HG03196 (cell line): ENCODE measurements around the gene MEF2B.

Experiments
- ATAC-seq: cut with Tn5 transposase; IDR thresholded peaks from one replicate; pipeline ENCODE4 v1.9.1; 2021; ENCODE audit not compliant: unreplicated experiment

The MEF2B gene

DNA sequence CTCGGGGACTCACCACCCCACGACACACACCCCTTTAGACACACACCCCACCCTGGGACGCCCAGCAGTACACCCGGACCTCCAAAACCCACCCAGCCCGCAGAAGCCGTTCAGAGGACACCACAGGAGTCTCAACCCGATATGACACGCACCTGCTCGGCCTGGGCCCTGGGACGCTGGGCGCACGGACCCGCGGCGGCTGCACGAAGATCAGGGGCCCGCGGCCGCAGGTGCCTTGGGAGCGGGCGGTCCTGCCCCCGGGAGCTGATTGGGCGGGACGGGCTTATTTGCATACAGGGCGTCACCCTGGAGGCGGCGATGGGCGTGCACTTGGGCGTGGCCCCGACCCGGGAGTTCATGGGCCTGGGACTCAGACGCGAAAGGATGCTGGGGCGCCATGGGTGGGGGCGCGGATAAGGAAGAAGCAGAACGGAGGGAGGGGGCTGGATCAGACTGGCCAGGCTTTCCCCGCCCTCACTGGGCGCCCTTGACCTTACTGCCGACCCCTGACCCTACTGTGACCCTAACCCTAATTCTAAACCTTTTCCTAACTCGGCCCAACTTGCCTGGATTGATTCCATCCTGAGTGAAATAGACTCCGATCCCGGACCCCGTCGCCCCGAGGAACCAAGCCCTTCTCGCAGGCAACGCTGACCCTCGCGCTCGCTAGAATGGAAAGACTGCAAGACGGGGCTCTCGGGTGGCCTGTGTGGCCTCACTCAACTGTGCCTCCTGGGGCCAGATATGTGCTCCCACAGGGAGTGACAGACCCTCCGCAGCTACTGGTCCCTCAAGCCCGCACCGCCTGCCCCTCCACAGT lies at the start of gene MEF2B:
TSS of gene MEF2B (minus strand) at position 211 of the 820 bp plus-strand sequence. CDS start 19,528 bp downstream, outside the sequence.
- ATAC-seq, result peak; percentile 72

DNA sequence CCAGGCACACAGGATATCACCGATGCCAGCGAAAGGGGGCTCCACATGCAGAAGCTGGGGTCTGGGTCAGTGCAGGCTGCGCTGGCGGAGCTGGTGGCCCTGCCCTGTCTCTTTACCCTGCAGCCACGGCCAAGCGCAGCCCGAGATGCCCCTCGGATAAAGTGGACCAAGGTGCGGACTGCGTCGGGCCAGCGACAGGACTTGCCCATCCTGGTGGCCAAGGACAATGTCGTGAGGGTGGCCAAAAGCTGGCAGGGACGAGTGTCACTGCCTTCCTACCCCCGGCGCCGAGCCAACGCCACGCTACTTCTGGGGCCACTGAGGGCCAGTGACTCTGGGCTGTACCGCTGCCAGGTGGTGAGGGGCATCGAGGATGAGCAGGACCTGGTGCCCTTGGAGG lies 48.8 kb upstream of the MEF2B start:
- ATAC-seq, result no peak

DNA sequence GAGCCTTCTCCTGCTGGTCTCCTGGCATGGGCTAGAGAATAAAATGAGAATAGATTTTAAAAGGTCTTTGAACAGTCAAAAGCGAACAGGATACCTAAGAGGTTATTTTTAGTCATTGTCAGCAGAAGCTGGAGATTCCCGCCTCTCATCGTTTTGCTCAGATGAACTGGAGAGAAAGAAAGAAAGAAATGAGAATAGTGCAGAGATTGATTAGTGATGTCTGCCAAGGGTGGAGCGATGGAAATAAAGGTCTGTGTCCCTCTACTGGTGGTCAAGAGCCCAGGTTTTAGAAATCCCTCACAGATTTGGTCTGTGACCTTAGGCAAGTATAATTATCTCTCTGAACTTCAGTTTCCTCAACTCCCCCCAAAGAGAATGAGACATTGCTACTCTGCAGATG lies 47.0 kb upstream of the MEF2B start:
- ATAC-seq, result no peak

DNA sequence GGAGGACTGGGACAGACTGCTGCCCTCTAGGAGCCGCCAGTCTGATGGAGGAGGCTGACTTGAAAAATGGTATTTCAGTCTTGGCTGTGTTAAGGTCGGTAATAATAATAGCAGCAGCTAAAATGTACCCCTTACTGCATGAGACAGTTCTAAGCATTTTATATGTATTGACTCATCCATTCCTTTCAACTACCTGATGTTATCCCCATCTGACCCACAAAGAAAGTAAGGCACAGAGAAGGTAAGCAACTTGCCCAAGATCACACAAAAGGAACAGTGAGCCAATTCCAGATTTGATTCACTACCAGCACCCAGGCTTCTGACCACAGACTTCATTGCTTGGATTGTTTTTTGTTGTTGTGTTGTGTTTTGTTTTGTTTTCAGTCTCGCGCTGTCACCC lies 45.7 kb upstream of the MEF2B start:
- ATAC-seq, result no peak

DNA sequence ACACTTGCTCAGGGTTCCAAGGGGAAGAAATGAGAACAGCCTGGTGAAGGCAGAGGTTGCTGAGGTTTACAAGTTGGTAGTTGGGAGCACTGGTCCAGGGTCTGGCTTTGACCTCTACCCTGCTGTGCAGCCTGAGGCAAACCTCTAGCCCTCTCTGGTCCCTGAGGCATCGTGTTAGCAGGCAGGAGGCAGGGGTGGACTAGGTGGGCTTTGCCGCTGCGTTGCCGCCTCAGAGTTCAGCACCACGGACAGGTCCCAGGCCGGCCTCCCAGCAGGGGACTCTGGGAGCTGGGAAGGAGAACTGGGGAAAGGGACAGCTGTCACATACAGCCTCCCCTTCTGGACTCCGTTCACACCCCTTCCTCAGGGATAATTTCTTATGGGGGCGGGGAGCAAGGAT lies 44.8 kb upstream of the MEF2B start:
- no peak for ATAC-seq

DNA sequence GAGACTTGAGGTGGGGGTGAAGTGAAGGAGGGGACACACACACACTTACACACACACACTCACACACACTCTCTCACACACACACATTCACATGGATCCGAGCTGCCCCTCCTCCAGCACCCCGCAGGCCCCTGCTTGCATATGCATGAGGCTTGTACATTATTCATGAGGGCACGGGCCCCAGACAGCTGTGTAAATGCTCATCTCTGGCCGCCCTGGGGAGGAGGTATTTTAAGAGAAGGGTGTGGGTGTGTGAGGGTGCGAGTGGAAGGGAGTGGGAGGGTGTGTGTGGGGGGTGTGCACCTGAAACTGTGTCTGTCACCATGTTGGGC lies 44.1 kb upstream of the MEF2B start:
- ATAC-seq, result no peak

DNA sequence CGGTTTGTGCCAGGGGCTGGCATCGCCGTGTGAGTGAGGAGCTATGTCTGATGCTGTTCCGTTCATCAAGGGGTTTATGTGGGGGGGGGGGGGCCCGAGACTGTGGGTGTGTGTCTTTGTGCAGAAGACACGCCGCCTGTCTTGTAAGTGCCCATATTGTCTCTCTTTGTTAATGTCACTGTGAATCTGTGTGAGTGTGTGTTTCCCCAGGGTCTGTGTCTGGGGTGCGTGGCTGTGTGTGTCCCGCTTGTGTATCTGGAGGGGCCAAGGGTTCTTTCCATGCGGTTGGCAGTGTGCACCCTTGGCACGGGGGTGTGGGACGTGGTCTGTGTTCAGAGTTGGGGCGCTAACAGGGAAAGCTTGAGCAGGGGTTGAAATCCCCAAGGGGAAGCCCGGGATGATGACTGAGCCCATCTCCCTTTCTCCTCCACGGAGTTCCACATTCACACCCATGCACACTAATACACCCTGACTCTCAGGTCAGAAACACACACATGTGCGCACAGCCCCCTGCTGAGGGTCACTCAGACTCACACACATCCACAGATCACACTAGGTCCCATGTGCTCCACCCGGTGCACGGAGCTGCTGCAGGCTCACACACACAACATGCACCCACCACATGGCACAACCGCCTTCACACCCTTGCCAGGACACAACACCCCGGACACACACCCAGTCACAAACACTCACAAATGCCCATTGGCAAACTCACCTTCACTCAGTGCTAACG lies 43.5 kb upstream of the MEF2B start:
- no peak for ATAC-seq

DNA sequence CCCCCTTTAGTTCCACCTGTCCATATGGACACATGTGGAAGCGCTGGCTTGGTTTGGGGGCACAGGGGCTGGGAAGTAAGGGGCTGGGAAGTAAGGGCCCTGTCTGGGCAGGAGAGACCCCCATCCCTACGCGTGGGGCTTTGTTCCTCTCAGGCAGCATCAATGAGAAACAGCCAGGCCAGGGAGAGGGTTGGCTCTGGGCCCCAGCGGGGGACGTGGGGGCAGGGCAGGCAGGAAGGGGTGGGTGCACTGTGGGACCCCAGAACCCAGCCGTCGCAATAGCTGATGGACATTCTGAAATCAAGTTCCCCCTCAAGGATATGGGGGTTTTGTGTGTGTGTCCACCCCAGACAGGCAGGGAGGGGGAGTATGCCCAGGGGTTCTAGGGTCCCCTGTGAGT lies 42.9 kb upstream of the MEF2B start:
- no peak for ATAC-seq

DNA sequence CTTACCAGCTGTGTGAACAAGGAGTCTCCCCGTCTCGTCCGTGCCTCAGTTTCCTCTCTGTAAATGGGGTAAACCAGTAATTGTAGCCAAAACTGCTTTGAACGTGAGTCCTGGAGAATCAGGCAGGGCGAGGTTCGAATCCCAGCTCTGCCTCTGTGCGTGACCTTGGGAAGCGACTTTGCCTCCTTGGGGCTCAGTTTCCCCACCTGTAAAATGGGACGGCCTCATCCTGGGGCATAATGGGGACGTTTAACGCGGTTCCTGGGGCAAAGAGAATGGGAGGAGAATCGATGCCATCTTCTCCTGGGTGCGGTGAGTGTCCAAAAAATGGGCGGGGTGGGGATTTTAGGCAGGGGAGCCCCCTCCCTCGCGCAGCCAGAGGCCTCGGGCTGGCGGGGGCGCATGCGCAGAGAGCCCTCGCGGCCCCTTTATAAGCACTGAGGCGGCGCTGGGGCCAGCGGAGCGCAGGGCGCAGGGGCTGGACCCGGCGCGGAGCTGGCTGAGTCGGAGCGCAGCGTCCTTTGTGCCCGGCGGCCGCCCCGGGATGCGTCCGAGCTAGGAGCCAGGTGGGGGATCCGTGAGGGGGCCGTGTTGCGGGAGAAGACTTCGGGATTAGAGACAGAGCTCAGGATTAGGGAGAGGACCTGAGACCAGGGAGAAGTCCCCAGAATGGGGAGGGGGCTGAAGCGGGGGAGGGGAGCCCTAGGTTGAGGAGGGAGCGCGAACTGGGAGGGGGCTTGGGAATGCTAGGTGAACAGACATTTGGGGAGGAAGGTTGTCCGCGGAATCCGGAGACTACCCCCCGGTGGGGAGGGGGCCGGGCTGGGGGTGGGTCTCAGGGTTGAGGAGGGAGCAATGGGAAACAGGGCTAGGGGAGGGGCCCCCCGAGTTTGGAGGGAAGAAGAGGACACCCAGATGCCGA lies 41.7 kb upstream of the MEF2B start, which contains the start of gene NCAN:
TSS of gene NCAN (plus strand) at position 460 of the 922 bp plus-strand sequence. CDS start 4,996 bp downstream, outside the sequence.
- ATAC-seq, result no peak

DNA sequence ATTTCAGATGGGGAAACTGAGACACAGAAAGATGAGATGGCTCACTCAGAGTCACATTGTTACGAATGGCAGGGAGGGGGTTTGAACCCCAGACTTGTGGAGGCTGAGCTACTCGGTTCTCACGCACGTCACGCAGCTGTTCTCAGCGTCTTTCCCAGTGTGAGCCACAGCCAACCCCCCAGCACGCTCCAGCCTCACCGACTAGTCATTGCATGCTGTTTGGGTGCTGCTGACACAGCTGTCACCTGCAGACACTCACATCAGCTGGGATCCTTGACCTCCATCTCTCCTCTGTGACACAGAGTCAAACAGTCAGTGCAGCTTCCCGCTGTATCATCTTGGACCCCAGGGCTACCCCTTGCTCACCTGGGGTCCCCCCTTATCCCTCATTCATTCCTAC lies 39.3 kb upstream of the MEF2B start:
- ATAC-seq, result no peak

DNA sequence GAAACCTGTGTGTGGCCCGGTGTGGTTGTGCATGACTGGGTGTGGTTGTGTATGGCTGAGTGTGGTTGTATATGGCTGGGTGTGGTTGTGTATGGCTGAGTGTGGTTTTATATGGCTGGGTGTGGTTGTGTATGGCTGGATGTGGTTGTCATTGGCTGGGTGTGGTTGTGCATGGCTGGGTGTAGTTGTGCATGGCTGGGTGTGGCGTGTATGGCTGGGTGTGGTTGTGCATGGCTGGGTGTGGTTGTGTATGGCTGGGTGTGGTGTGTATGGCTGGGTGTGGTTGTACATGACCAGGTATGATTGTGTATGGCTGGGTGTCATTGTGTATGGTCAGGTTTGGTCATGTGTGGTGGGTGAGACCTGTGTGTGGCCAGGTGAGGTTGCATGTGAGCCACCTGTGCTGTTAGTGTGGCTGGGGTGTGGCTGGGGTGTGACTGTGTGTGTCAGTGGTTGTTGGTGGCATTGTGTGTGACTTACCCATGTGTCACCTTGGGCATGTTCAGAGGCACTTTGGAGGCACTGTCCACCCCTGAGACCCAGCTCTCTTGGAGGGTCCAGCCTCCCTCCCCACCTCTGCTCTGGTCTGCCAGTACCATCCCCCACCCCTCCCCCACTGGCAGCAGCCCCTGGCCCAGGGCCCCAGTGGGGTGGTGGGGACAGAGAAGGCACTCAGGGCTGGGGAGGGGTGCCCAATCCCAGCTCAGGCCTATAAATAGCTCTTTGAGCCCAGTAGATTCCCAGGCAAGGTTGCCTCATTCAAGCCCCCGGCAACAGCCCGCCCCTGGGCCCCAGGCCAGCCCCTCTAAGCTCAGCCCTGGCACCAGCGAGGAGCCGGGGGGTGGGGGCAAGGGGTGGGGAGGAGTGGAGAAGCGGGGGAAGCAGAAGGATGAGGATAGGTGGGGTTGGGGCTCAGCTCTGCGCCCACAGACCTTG lies 37.8 kb upstream of the MEF2B start:
- no peak for ATAC-seq

DNA sequence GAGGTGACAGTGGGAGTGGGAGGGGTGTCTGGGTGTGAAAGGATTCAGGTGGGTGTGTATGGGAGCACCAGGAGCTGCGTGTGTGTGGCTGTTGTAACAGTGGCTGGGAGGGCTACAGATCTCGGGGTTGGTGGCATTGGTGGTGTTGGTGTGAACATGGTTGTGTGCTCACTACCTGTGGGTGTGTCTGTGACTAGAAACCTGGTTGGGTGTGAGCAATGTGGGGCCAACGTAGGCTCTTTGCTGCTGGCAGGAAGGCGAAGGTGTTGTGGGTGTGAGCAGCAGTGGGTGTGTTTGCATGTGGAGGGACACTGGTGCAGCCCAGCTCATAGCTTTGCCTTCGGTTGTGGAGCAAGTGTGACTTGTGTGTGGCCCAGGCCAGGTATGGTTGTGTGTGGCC lies 36.9 kb upstream of the MEF2B start:
- ATAC-seq, result no peak

DNA sequence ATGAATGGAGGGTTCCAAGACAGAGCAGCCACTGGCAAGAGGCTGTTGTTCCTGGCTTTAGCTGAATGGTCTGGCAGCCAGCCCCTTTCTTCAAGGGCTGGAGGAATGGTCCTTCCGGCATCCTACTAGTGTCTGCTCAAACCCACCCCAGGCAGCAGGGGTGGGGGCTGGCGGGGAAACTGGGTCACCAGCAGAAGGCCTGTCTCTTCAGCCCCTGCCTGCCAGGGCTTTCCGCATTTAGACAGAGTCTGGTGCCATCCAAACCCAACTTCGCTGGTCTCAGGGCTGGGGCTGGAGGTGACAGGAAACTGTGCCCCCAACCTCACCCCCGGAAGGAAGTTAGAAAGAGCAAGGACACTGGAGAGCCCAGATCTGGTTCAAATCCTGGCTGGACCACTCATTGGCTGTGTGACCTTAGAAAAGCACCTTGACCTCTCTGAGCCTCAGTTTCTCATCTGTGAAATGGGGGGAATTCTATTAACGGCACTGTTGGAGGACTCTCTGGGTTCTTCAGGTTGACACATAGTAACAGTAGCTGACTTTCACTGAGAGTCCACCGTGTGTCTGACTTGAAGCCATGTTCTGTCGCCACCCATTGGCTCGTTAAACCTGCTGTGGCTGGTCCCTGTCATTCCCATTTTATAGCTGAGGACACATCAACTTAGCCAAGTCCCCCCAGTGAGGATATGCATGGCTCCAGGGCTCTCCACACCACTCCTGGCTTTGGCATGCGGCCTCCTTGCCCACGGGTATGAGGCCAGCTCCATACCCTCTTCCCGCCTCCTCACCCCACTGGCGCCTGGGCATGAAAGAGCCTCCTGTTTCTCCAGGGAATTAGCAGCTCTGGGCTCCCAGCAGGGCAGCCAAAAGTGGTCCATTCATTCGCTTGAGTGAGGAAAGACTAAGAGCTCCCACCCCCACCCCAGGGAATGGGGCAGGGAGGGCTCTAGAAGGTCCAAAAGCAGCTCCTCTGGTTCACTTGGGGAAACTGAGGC lies 35.6 kb upstream of the MEF2B start:
- ATAC-seq, result no peak

DNA sequence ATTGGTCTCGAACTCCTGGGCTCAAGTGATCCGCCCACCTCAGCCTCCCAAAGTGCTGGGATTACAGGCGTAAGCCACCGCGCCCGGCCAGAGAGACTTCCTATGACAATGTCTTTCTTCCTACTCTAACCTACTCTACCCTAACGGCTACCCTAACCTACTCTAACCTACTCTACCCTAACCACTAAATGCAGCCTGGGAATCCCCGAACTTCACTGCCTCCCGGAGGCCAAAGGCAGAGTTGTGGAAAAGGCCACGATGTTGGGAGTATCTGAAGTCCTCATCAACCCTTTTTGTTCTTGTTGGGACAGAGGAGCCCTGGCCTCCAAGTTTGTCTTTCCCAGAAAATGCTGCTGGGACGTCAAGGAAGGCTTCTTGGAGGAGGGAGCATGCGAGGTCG lies 34.1 kb upstream of the MEF2B start:
- no peak for ATAC-seq

DNA sequence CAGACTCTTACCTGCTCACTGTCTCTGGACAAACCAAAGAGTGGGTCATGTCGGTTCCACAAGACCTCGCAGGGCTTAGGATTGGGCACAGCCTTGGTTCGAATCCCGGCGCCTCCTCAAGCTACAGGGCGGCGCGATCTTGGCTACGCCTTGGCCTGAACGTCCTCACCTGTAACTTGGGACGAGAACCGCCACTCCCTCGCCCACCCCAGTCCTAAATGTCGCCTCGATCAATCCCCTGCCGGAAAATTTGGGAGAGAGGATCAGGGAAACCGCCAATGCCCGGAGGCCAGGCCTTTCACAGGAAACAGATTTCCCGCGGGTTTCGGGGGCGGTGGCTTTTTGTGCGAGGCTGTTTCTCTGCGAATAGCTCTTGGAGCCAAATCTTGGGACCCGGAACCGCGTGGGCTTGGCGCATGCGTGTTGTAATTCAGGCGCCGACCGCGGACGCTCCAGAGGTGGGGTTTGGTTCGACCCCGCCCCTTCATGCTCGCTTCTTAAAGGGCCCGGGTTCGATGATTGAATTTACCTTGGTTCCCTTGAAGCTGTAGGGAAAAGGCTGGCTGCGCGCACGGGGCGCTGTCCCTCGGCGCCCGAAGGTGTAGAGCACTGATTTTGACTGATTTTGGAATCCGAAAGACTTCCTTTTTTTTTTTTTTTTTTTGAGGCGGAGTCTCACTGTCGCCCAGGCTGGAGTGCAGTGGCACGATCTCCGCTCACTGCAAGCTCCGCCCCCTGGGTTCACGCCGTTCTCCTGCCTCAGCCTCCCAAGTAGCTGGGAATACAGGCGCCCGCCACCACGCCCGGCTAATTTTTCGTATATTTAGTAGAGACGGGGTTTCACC lies 33.2 kb upstream of the MEF2B start, which contains the start of gene NR2C2AP:
TSS of gene NR2C2AP (minus strand) at position 403 of the 845 bp plus-strand sequence. CDS start at position 49, 354 bp downstream.
- peak; percentile 61 for ATAC-seq

DNA sequence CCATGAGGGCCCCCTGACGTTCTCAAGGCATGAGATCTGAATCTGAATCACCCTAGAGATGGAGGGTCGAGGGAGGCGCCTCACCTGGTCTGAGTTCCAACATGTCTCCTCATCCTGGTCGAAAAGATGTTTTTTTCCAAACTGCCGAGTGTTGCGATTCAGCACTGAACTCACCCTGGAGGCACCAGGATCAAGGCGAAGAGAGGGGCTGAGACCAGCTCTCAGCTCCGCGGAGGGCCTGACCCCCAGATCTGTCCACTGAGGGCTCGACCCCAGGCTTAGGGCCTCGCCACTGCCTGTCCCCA lies 32.6 kb upstream of the MEF2B start:
- peak; percentile 5 for ATAC-seq

DNA sequence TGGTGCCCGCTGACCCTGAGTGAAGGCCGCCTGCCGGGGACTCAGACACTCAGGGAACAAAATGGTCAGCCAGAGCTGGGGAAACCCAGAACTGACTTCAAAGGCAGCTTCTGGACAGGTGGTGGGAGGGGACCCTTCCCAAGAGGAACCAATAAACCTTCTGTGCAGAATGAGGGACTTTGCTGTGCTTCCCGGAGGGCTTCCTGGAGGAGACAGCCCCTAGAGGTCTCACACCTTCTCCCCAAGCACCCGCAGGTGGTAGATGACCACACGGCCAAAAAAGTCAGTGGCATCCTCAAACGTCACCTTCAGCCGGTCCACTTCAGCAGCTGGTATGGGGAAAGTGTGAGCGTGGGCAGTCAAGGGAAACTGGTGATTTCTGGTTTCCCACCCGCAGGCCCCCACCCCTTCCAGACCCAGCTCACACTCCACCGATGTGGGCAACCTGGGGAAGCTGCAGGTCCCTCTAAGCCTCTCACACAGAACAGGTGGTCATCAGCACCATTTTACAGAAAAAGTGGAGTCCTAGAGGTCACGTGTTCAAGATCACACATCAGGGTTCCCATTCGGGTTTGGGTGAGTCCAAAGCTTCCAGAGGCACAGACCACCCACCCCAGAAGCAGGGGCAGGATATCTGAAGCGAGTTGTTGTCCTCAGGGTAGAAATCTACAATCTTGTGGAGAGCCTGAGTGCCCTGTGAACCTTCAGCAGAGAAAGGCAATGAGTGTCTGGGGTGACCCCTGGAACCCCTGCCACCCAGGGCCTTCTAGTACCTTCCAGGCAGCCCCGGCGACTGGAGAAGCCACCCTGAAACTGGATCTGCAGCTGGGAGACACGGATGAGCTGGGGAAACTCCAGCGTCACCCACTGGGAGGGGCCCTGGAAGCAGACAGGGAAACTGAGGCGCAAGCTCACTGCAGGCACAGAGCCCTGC lies 31.9 kb upstream of the MEF2B start:
- no peak for ATAC-seq
